Measurements from ENCODE around the gene MLLT10. TPM values are rescaled to one million over a fixed set of nuclear protein-coding genes. Genes with fewer than 3 reads are reported as not detected.

Gene MLLT10
- total and polyA plus RNA-seq, 2 of the 8 experiments (the other 6 are each of a cell fraction or from before 2014, with no cell fraction given), result 53.1 to 62.1 TPM

DNA sequence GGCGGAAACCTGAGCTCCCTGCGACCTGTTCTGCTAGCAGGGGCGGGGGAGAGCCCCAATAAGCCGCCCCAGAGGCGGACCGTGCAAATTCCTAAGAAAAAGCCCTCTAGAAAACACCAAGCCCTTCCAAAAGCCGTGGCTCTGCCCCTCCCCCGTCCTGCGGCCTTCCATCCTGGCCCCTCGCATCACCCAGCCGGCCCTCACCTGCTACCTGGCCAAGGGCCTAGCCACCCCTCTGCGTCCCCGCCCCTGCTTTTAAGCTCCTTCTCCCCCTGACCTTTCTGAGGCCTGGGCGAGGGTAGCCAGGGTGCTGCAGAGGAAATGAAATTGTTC, 33.5 kb upstream of the MLLT10 start:
- no peaks in the 10 kb centered on the region for H3K9me3 ChIP-seq (ENCODE audit: insufficient read depth in 2 of 2, low read depth in 1 of 2, low read length in 1 of 2)
- H3K79me1 ChIP-seq (ENCODE audit: low read depth, low read length), result no peaks in the 10 kb centered on the region
- H3K4me2 ChIP-seq (ENCODE audit: insufficient read depth in 1 of 2, low read depth in 2 of 2, low read length in 2 of 2), result peak overlapping the region; percentile 88 to 93
- no peak overlapping the region for H4K5ac ChIP-seq (ENCODE audit: insufficient read length, low read depth, low read length)
- 0 out of 2 replicates have a peak overlapping the region, but pooled peaks have one; percentile 12 for H4K8ac ChIP-seq (ENCODE audit: extremely low read depth, insufficient read depth, low read length)
- H3K4me1 ChIP-seq (replicated peaks in 1 of 4; ENCODE audit: control insufficient read depth in 3 of 4, insufficient read depth in 4 of 4, low read length in 3 of 4), result peaks cover 17 to 42% (median 28%) of the 10 kb centered on the region in 4 experiments
- peak overlapping the region; percentile 5 to 73 (median 20); a peak in 7 of 8 replicates for H3K4me3 ChIP-seq (ENCODE audit: extremely low read depth in 1 of 4, insufficient read depth in 2 of 4, low read depth in 3 of 4, low read length in 4 of 4)
- ChIA-PET POLR2A (ENCODE audit: partially characterized antibody) (interaction anchor here (0.6 to 12.9 kb wide), 8 partner anchors 9 to 222 kb away, joined by 3 to 322 read pairs (median 4); partner anchors contain the start of gene SKIDA1), CTCF (ENCODE audit: partially characterized antibody) (interaction anchor here (0.8 to 6.2 kb wide), 11 partner anchors 8 to 328 kb away, joined by 3 to 46 read pairs (median 4); no protein-coding TSS in a partner anchor)
- H2BK12ac ChIP-seq (ENCODE audit: low read depth, low read length), result peak overlapping the region; percentile 77; the same call in 1 of the 2 replicates
- WGBS, 2 experiments (ENCODE audit: extremely low coverage in 1 of 2, insufficient coverage in 1 of 2, insufficient read length in 1 of 2, insufficient replicate concordance in 2 of 2, low coverage in 1 of 2, low lambda C conversion rate in 2 of 2, missing lambda C conversion rate in 1 of 2), result 1% methylated on average over 14 of the region's 14 CpGs; no CpG with 5 or more reads in 1 of the 2 experiments
- FAIRE-seq, result no peak
- H3K27ac ChIP-seq (ENCODE audit: low read depth, low read length), result no peak overlapping the region
- no peak overlapping the region; the same call in 1 of the 2 replicates for H2BK5ac ChIP-seq (ENCODE audit: low read depth, low read length)
- peaks cover 0 to 13% of the 10 kb centered on the region in 2 experiments; a peak in 1 of 4 replicates for H3K79me2 ChIP-seq (ENCODE audit: control insufficient read depth in 1 of 2, insufficient read depth in 2 of 2, low read length in 2 of 2)
- H3K4ac ChIP-seq (replicated peaks; ENCODE audit: insufficient read length, low read depth, low read length), result no peak overlapping the region
- H4K91ac ChIP-seq (replicated peaks; ENCODE audit: insufficient read length, low read length), result no peak overlapping the region
- H3K23me2 ChIP-seq (ENCODE audit: low read depth, low read length), result peaks cover 20% of the 10 kb centered on the region; the same call in 1 of the 2 replicates
- H3K36me3 ChIP-seq (ENCODE audit: control insufficient read depth in 2 of 4, insufficient read depth in 4 of 4, low read length in 3 of 4), result no peaks in the 10 kb centered on the region
- H3K56ac ChIP-seq (replicated peaks; ENCODE audit: insufficient read length, low read depth, low read length), result no peak overlapping the region
- H3K9ac ChIP-seq (replicated peaks in 1 of 4; ENCODE audit: extremely low read depth in 1 of 4, low read depth in 3 of 4, low read length in 3 of 4), result peak overlapping the region in 1 of 4 experiments; percentile 41; a peak in 2 of 7 replicates
- H4K20me1 ChIP-seq (replicated peaks in 1 of 2; ENCODE audit: control insufficient read depth in 1 of 2, insufficient read depth in 2 of 2, low read length in 2 of 2), result no peaks in the 10 kb centered on the region
- H2BK20ac ChIP-seq (ENCODE audit: low read length), result peak overlapping the region; percentile 69; the same call in 1 of the 2 replicates
- no peak overlapping the region for H3K14ac ChIP-seq (ENCODE audit: insufficient read length)
- peak overlapping the region; percentile 26; the same call in 1 of the 2 replicates for H3K18ac ChIP-seq (ENCODE audit: extremely low read depth, low read length)
- H3K23ac ChIP-seq (ENCODE audit: insufficient read length), result no peak overlapping the region
- H2BK15ac ChIP-seq (ENCODE audit: low read length), result no peak overlapping the region
- no peak overlapping the region for H2AK5ac ChIP-seq (ENCODE audit: low read depth, low read length)
- no peak for DNase-seq (ENCODE audit: low read depth in 1 of 2, low spot score in 2 of 2)
- peaks cover 5 to 24% (median 15%) of the 10 kb centered on the region in 4 experiments; a peak in 6 of 7 replicates for H3K27me3 ChIP-seq (replicated peaks in 1 of 4; ENCODE audit: control insufficient read depth in 3 of 4, extremely low read depth in 1 of 4, insufficient read depth in 3 of 4, low read length in 3 of 4)
- H2BK120ac ChIP-seq (replicated peaks; ENCODE audit: low read depth, low read length), result no peak overlapping the region
- H2AFZ ChIP-seq (ENCODE audit: low read length), result no peak overlapping the region
- TF ChIP-seq SP1 (IDR thresholded peaks at IDR 0.05; ENCODE audit: low read depth, low read length) (peak; percentile 40; the same call in 1 of the 2 replicates), HDAC2 (IDR thresholded peaks at IDR 0.05; ENCODE audit: borderline replicate concordance in 1 of 2, low read depth in 2 of 2, low read length in 2 of 2) (no peak), PHF8 (conservative IDR thresholded peaks at IDR 0.05; ENCODE audit: low read depth, low read length) (peak; percentile 34; the same call in 1 of the 2 replicates), POLR2AphosphoS5 (IDR thresholded peaks at IDR 0.05; ENCODE audit: low read depth, low read length) (no peak), ASH2L (IDR thresholded peaks at IDR 0.05; ENCODE audit: low read length) (peak; percentile 74)
